ENCODE results near the gene BARHL1.

BARHL1 gene

DNA sequence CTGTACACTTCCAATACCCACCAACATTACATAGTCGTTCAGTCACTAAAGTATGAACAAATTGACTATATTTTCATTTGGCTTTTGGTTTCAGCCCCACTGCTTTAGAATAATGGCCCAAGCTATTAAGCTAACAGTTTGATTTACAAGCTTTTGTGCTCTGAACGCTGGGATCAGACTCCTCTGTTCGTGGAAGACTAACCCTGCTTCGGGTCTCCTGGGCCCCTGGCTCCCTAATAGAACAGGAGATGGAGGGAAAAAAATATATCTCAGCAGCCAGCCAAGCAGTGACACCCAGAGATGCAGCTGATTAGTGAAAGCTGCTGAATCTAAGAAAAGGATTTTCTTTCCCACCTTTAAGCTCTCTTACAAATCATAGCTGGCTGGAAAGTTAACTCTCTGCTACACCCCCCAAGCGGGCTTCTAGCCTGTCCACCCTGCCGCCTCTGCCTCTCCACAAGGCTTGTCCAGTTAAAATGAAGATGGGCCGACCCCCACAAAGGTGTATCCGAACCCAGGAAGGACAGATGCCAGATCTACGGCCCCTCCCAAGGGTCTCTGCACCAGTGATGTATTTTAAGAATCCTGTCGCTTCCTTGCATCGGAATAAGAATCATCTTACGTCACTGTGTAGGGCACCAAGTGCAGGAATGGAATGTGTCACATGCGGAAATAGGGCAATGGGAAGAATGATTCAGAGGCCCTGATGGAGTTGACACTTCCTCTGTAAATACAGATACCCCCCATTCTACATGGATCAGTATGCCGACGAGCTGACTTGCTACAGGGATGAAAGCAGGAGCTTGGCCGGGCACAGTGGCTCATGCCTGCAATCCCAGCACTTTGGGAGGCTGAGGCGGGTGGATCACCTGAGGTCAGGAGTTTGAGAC lies 33.4 kb upstream of the BARHL1 start:
- no peaks in the 10 kb centered on the region for H3K9me3 ChIP-seq (ENCODE audit: insufficient read depth, low read length)
- H4K20me1 ChIP-seq (ENCODE audit: insufficient read depth, low read length): no peaks in the 10 kb centered on the region
- no peaks in the 10 kb centered on the region for H3K36me3 ChIP-seq (replicated peaks; ENCODE audit: low read depth, low read length)
- no peak overlapping the region for H3K4me2 ChIP-seq (ENCODE audit: low read length)
- no peaks in the 10 kb centered on the region for H3K27me3 ChIP-seq (ENCODE audit: low read depth, low read length)
- no peaks in the 10 kb centered on the region for H3K79me2 ChIP-seq (ENCODE audit: low read length)
- no peak overlapping the region for H3K4me3 ChIP-seq (ENCODE audit: low read length)
- no peak overlapping the region for H3K9ac ChIP-seq (ENCODE audit: low read length)
- peaks cover 3% of the 10 kb centered on the region; the same call in 1 of the 2 replicates for H3K4me1 ChIP-seq (ENCODE audit: low read length)
- no peak overlapping the region for H3K27ac ChIP-seq (ENCODE audit: low read length)
- no peak overlapping the region for H2AFZ ChIP-seq (ENCODE audit: low read depth, low read length)
- no peak for TF ChIP-seq EZH2phosphoT487 (IDR thresholded peaks at IDR 0.05; ENCODE audit: low read depth)
- TF ChIP-seq, protein P1, sequence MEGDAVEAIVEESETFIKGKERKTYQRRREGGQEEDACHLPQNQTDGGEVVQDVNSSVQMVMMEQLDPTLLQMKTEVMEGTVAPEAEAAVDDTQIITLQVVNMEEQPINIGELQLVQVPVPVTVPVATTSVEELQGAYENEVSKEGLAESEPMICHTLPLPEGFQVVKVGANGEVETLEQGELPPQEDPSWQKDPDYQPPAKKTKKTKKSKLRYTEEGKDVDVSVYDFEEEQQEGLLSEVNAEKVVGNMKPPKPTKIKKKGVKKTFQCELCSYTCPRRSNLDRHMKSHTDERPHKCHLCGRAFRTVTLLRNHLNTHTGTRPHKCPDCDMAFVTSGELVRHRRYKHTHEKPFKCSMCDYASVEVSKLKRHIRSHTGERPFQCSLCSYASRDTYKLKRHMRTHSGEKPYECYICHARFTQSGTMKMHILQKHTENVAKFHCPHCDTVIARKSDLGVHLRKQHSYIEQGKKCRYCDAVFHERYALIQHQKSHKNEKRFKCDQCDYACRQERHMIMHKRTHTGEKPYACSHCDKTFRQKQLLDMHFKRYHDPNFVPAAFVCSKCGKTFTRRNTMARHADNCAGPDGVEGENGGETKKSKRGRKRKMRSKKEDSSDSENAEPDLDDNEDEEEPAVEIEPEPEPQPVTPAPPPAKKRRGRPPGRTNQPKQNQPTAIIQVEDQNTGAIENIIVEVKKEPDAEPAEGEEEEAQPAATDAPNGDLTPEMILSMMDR (IDR thresholded peaks at IDR 0.05; ENCODE audit: low read depth, low read length): no peak

DNA sequence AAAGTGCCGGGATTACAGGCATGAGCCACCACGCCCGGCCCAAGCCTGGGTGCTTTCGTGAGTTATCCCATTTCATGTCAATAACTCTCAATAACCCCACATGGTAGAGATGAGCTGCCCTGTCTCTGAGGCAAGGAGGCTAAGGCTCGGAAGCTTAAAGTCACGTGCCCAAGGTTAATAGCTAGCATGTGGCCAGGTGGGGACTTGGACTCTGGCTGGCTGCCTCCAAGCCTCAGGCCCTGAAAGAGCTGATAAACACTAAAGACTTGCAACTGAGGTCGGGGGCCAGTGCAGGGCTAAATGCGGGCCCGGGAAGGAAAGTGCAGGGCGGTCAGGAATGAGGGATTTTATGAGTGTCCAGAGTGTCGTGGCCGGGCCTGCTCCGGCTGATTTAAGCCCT lies 30.9 kb upstream of the BARHL1 start:
- H3K4me3 ChIP-seq (ENCODE audit: low read length): no peak overlapping the region
- no peaks in the 10 kb centered on the region for H3K9me3 ChIP-seq (ENCODE audit: insufficient read depth, low read length)
- H3K4me2 ChIP-seq (ENCODE audit: low read length): no peak overlapping the region
- peaks cover 2% of the 10 kb centered on the region; the same call in 1 of the 2 replicates for H3K4me1 ChIP-seq (ENCODE audit: low read length)
- H3K27ac ChIP-seq (ENCODE audit: low read length): no peak overlapping the region
- H2AFZ ChIP-seq (ENCODE audit: low read depth, low read length): no peak overlapping the region
- no peaks in the 10 kb centered on the region for H3K79me2 ChIP-seq (ENCODE audit: low read length)
- no peak overlapping the region for H3K9ac ChIP-seq (ENCODE audit: low read length)
- no peaks in the 10 kb centered on the region for H3K36me3 ChIP-seq (replicated peaks; ENCODE audit: low read depth, low read length)
- no peaks in the 10 kb centered on the region for H4K20me1 ChIP-seq (ENCODE audit: insufficient read depth, low read length)
- TF ChIP-seq EZH2phosphoT487 (IDR thresholded peaks at IDR 0.05; ENCODE audit: low read depth): no peak
- TF ChIP-seq, protein P1 (IDR thresholded peaks at IDR 0.05; ENCODE audit: low read depth, low read length): no peak
- no peaks in the 10 kb centered on the region for H3K27me3 ChIP-seq (ENCODE audit: low read depth, low read length)

DNA sequence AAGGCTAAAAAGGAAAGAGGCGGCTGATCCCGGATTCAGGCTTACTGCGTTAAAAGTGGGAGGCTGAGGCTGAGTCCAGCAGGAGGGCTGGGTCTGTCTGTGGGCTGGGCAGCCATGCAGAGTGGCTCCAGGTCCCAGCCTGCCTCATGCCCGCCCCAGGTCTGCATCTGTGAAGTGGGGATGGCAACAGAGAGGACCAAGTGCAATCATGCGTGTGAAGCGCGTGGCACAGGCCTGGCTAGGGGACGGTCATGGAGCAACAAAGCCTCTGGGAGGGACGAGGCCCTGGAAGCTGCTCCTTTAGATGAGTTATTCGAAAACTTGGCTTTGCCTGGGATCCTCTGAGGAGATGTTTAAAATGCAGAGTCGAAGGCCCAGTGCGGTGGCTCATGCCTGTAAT lies 30.4 kb upstream of the BARHL1 start:
- H3K4me1 ChIP-seq (ENCODE audit: low read length): no peaks in the 10 kb centered on the region
- H3K9ac ChIP-seq (ENCODE audit: low read length): no peak overlapping the region
- TF ChIP-seq, protein P1 (IDR thresholded peaks at IDR 0.05; ENCODE audit: low read depth, low read length): no peak
- no peak for TF ChIP-seq EZH2phosphoT487 (IDR thresholded peaks at IDR 0.05; ENCODE audit: low read depth)
- no peaks in the 10 kb centered on the region for H3K27me3 ChIP-seq (ENCODE audit: low read depth, low read length)
- no peaks in the 10 kb centered on the region for H3K79me2 ChIP-seq (ENCODE audit: low read length)
- H3K4me3 ChIP-seq (ENCODE audit: low read length): no peak overlapping the region
- H3K4me2 ChIP-seq (ENCODE audit: low read length): no peak overlapping the region
- no peaks in the 10 kb centered on the region for H3K36me3 ChIP-seq (replicated peaks; ENCODE audit: low read depth, low read length)
- H3K27ac ChIP-seq (ENCODE audit: low read length): no peak overlapping the region
- H3K9me3 ChIP-seq (ENCODE audit: insufficient read depth, low read length): no peaks in the 10 kb centered on the region
- no peaks in the 10 kb centered on the region for H4K20me1 ChIP-seq (ENCODE audit: insufficient read depth, low read length)
- H2AFZ ChIP-seq (ENCODE audit: low read depth, low read length): no peak overlapping the region

DNA sequence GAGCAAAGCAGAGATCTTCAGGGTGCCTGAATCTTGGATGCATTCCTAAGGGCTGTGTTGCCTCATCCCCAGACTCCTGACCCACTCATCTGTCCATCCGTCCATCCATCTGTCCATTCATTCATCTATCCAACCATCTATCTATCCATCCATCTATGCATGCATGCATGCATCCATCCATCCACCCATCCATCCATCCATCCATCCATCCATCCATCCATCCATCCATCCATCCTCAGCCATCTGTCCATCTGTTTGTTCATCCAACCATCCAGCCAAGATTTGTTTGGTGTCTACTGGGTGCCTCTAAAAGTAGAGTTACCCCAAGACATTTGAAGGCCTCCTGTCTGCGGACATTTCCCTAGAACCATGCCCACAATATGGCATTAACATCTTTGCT lies 27.7 kb upstream of the BARHL1 start:
- Histone ChIP-seq H3K79me2 (ENCODE audit: low read length) (no peaks in the 10 kb centered on the region), H3K9me3 (ENCODE audit: insufficient read depth, low read length) (no peaks in the 10 kb centered on the region), H3K4me1 (ENCODE audit: low read length) (no peaks in the 10 kb centered on the region), H3K9ac (ENCODE audit: low read length) (no peak overlapping the region), H3K36me3 (replicated peaks; ENCODE audit: low read depth, low read length) (no peaks in the 10 kb centered on the region), H3K4me3 (ENCODE audit: low read length) (no peak overlapping the region), H3K27me3 (ENCODE audit: low read depth, low read length) (no peaks in the 10 kb centered on the region), H2AFZ (ENCODE audit: low read depth, low read length) (no peak overlapping the region), H3K4me2 (ENCODE audit: low read length) (no peak overlapping the region), H3K27ac (ENCODE audit: low read length) (no peak overlapping the region), H4K20me1 (ENCODE audit: insufficient read depth, low read length) (no peaks in the 10 kb centered on the region)
- TF ChIP-seq, protein P1 (IDR thresholded peaks at IDR 0.05; ENCODE audit: low read depth, low read length): no peak
- no peak for TF ChIP-seq EZH2phosphoT487 (IDR thresholded peaks at IDR 0.05; ENCODE audit: low read depth)
